Stomach smooth muscle (tissue), 2 donors: ENCODE results near the gene STS.
"Not testable (repeated sequence)": the region's sequence is repeated elsewhere in the genome, so short reads cannot be mapped to it uniquely, and the experiment has no call there.

Experiments
- H3K27ac ChIP-seq: one replicate; pipeline ENCODE4 v1.7.0; 2013; ENCODE audit warnings: mild to moderate bottlenecking, low read length, inconsistent platforms
- H3K27me3 ChIP-seq, 2 donors: one replicate each; pipeline ENCODE4 v1.7.0; 2013; ENCODE audit warnings: low read length in 2 of 2; ENCODE audit not compliant: insufficient read depth in 2 of 2, control insufficient read depth in 1 of 2
- H3K36me3 ChIP-seq, 2 donors: one replicate each; pipeline ENCODE4 v1.7.0; 2013; ENCODE audit warnings: low read length in 2 of 2; ENCODE audit not compliant: control insufficient read depth in 2 of 2, insufficient read depth in 2 of 2
- H3K4me1 ChIP-seq: one replicate; pipeline ENCODE4 v1.7.0; 2013; ENCODE audit warnings: low read length; ENCODE audit not compliant: control insufficient read depth, insufficient read depth
- H3K4me3 ChIP-seq, 2 donors: one replicate each; pipeline ENCODE4 v1.7.0; 2013; ENCODE audit warnings: low read length in 2 of 2
- H3K9ac ChIP-seq, 2 donors: one replicate each; pipeline ENCODE4 v1.7.0; 2013; ENCODE audit warnings: low read length in 2 of 2, mild to moderate bottlenecking in 1 of 2
- H3K9me3 ChIP-seq, 2 donors: one replicate each; pipeline ENCODE4 v1.7.0; 2013; ENCODE audit warnings: low read length in 2 of 2; ENCODE audit not compliant: control insufficient read depth in 2 of 2
- donor health status: healthy.
- donor health status: Pancreatic carcinoma.

Gene STS

DNA sequence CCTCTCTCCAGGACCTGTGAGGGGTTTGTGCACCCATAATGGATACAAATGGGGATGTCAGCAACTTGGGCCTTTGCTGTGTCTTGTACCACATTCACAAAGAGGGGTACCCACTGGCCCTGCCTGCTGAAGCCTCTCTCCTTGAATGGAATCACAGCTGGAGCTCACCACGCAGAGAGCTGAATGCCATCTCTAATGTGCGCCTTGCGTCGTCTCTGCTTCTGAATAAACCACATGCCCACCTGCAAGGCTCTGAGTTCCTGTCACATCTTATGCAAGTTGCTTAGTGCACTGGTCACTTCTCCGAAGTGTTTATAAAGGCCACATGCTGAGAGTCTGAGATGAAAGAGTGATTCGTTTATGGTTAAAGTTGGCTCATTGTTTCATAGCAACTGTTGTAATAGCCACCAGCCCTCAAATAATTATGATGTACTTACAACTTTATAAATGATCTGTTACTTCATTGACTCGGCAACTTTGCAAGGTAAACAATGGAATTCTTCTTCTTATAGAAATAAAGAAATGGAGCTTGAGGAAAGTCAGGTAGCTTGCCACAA is 6.6 kb downstream of the STS start:
- H3K9ac ChIP-seq: no peak overlapping the region
- H3K27ac ChIP-seq: no peak overlapping the region
- no peaks in the 10 kb centered on the region for H3K9me3 ChIP-seq
- no peak overlapping the region for H3K4me3 ChIP-seq
- H3K4me1 ChIP-seq: no peaks in the 10 kb centered on the region
- H3K36me3 ChIP-seq: no peaks in the 10 kb centered on the region
- peaks cover 0 to 2% of the 10 kb centered on the region in 2 donors for H3K27me3 ChIP-seq

- H3K4me3 ChIP-seq: no peak overlapping the region
- H3K36me3 ChIP-seq: no peaks in the 10 kb centered on the region
- H3K9ac ChIP-seq: no peak overlapping the region
- peaks cover 0 to 2% of the 10 kb centered on the region in 2 donors for H3K27me3 ChIP-seq
- H3K9me3 ChIP-seq: no peaks in the 10 kb centered on the region
- no peaks in the 10 kb centered on the region for H3K4me1 ChIP-seq
- H3K27ac ChIP-seq: no peak overlapping the region
Observed at GRCh38 chrX:7155163-7155562, 7.7 kb downstream of the STS start.

DNA sequence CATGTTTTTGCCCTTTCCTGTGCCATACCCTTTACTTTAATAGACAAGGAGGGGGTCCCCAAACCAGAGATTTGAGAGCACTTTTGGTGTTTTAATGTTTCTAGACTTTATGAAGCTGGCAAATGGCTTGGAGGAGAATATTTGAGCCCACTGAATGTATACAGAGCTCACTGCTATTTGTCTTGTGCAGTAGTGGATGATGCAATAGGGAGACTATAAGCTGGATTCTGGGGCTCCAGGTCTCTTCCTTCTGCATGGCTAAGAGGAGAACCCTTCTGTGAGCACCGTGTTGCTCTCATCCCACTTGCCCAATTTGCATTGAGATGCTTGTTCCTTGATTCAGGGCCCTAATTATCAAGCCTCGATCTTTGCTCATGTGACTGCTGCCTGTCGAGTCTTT is 9.4 kb downstream of the STS start:
- H3K4me1 ChIP-seq: no peaks in the 10 kb centered on the region
- no peaks in the 10 kb centered on the region for H3K9me3 ChIP-seq
- H3K27ac ChIP-seq: no peak overlapping the region
- H3K4me3 ChIP-seq: no peak overlapping the region
- no peaks in the 10 kb centered on the region for H3K36me3 ChIP-seq
- no peak overlapping the region for H3K9ac ChIP-seq
- peaks cover 0 to 2% of the 10 kb centered on the region in 2 donors for H3K27me3 ChIP-seq

- Histone ChIP-seq H3K9ac (no peak overlapping the region), H3K9me3 (no peaks in the 10 kb centered on the region), H3K4me1 (no peaks in the 10 kb centered on the region), H3K4me3 (no peak overlapping the region), H3K36me3 (no peaks in the 10 kb centered on the region), H3K27me3 (peaks cover 0 to 2% of the 10 kb centered on the region in 2 donors), H3K27ac (no peak overlapping the region)
Observed at GRCh38 chrX:7158468-7158990, 11.0 kb downstream of the STS start.

DNA sequence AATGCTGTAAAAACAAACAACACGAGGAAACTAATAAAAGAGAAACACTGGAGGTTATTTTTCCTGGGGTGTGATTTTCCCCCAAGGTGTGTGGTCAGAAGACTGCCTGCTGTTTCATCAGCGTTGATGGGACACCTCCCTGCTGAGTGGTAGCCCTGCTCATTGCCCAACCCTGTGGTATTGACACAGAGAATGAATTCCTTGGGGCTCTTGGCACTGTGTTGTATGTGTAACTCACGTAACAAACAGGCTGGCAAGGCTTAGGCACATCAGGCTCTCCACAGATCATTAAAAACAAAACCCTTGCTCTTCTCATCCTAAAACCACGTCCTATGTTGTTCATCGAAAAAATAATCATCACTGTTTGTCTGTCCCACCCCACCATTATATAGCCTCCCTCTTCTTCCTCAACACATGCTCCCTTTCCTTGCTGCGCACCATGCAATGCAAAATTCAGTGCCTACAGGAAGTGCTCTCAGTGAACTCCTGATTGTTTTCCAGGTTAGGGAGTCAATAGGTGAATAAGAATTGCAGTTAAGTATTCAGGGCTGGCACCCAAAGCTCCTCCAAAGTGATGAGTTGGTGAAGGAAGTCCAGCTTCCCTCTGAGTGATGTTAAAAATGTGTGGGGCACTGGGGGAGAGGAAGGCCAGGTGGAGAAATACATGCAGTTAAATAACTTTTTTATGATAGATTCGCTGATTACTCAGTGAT is 11.8 kb downstream of the STS start:
- no peak overlapping the region for H3K9ac ChIP-seq
- no peaks in the 10 kb centered on the region for H3K9me3 ChIP-seq

GRCh38 chrX:7163146-7163677 is 15.7 kb downstream of the STS start:
- H3K4me3 ChIP-seq: no peak overlapping the region
- no peak overlapping the region for H3K9ac ChIP-seq
- peaks cover 0 to 3% of the 10 kb centered on the region in 2 donors for H3K9me3 ChIP-seq
- H3K27ac ChIP-seq: no peak overlapping the region
- no peaks in the 10 kb centered on the region for H3K4me1 ChIP-seq
- H3K36me3 ChIP-seq: no peaks in the 10 kb centered on the region
- no peaks in the 10 kb centered on the region for H3K27me3 ChIP-seq

More for the DNA sequence above, 11.8 kb downstream of the STS start:
- Histone ChIP-seq H3K4me3 (no peak overlapping the region), H3K4me1 (no peaks in the 10 kb centered on the region), H3K27ac (no peak overlapping the region), H3K36me3 (no peaks in the 10 kb centered on the region), H3K27me3 (peaks cover 0 to 2% of the 10 kb centered on the region in 2 donors)

DNA sequence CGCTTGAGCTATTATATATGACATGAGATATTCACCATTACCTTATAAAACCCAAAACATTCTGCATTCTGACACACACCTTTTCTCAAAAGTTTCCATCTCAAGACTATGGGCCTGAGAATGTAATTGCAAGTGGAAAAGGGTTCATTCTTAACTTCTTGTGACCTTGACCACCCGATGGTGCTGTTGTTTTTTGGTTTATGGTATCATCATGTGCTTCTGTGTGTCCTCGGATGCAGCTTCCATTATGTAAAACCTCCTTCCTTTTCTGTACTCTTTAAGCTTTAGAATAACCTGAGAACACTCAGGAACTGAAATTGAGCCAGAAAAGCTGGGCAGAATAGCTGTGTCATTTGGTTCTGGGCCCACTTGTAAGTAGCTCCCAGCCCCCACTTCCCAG is 16.7 kb downstream of the STS start:
- no peaks in the 10 kb centered on the region for H3K4me1 ChIP-seq
- peaks cover 0 to 3% of the 10 kb centered on the region in 2 donors for H3K9me3 ChIP-seq
- H3K4me3 ChIP-seq: no peak overlapping the region
- H3K9ac ChIP-seq: no peak overlapping the region
- no peaks in the 10 kb centered on the region for H3K27me3 ChIP-seq
- H3K36me3 ChIP-seq: no peaks in the 10 kb centered on the region
- H3K27ac ChIP-seq: no peak overlapping the region

DNA sequence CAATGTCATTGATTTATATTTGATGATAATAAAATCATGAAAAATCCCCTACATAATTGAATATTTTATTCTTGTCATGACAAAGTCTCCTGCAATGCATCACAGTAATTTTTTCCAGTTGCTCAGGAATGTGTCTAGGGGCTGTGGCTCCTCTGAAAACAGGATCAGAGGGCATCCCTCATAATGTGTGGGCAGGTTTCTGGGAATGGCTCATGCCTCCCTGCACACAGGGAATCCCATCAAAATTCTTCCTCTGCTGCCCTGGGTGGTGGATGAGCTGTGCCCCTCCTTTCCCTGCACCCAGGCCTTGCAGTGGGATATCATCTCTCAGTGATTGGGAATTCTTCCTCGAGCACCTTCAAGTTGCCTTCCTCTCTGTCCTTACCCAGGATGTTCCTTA is 20.9 kb downstream of the STS start:
- H3K4me3 ChIP-seq: no peak overlapping the region
- H3K27me3 ChIP-seq: no peaks in the 10 kb centered on the region
- no peak overlapping the region for H3K27ac ChIP-seq
- peaks cover 0 to 3% of the 10 kb centered on the region in 2 donors for H3K9me3 ChIP-seq
- H3K36me3 ChIP-seq: no peaks in the 10 kb centered on the region
- no peaks in the 10 kb centered on the region for H3K4me1 ChIP-seq
- no peak overlapping the region for H3K9ac ChIP-seq

- Histone ChIP-seq H3K27me3 (no peaks in the 10 kb centered on the region), H3K4me1 (no peaks in the 10 kb centered on the region), H3K4me3 (no peak overlapping the region), H3K9me3 (peaks cover 0 to 3% of the 10 kb centered on the region in 2 donors), H3K9ac (no peak overlapping the region), H3K36me3 (no peaks in the 10 kb centered on the region), H3K27ac (no peak overlapping the region)
Observed at GRCh38 chrX:7169627-7170026, 22.1 kb downstream of the STS start.

GRCh38 chrX:7170898-7171297 is 23.4 kb downstream of the STS start:
- no peaks in the 10 kb centered on the region for H3K36me3 ChIP-seq
- no peak overlapping the region for H3K27ac ChIP-seq
- no peak overlapping the region for H3K4me3 ChIP-seq
- no peaks in the 10 kb centered on the region for H3K27me3 ChIP-seq
- no peaks in the 10 kb centered on the region for H3K4me1 ChIP-seq
- H3K9me3 ChIP-seq: peaks cover 0 to 3% of the 10 kb centered on the region in 2 donors
- no peak overlapping the region for H3K9ac ChIP-seq

GRCh38 chrX:7178859-7179258 is 31.3 kb downstream of the STS start:
- H3K4me1 ChIP-seq, H3K27ac ChIP-seq, H3K9ac ChIP-seq, H3K27me3 ChIP-seq, H3K4me3 ChIP-seq, H3K36me3 ChIP-seq, H3K9me3 ChIP-seq: not testable (repeated sequence)
